GM18511 (cell line): ENCODE measurements around the gene HDGF.

Source experiments
- ATAC-seq: cut with Tn5 transposase; IDR thresholded peaks from one replicate; pipeline ENCODE4 v1.9.1; 2021; ENCODE audit warnings: mild to moderate bottlenecking, moderate library complexity; ENCODE audit not compliant: unreplicated experiment

The HDGF gene

GRCh38 chr1:156703741-156704140, 47.7 kb downstream of the HDGF start:
- ATAC-seq = no peak

GRCh38 chr1:156703336-156703735, 48.1 kb downstream of the HDGF start:
- ATAC-seq = no peak

GRCh38 chr1:156700736-156701531, 50.5 kb downstream of the HDGF start:
- no peak for ATAC-seq

- ATAC-seq = no peak
Observed at GRCh38 chr1:156698995-156699394, 52.5 kb downstream of the HDGF start.

GRCh38 chr1:156697481-156697880, 54.0 kb downstream of the HDGF start:
- no peak for ATAC-seq

GRCh38 chr1:156696755-156697154, 54.7 kb downstream of the HDGF start:
- no peak for ATAC-seq

- ATAC-seq = no peak
Observed at GRCh38 chr1:156694690-156694962, 56.8 kb downstream of the HDGF start.

- ATAC-seq = no peak
Observed at GRCh38 chr1:156693848-156694689, 57.4 kb downstream of the HDGF start.

GRCh38 chr1:156692925-156693847, 58.3 kb downstream of the HDGF start:
- ATAC-seq = no peak

- no peak for ATAC-seq
Observed at GRCh38 chr1:156692441-156692924, 59.0 kb downstream of the HDGF start.
